ELR (cell line): Measurements from ENCODE around the gene AP3B2.
"Not testable (repeated sequence)": the region's sequence is repeated elsewhere in the genome, so short reads cannot be mapped to it uniquely, and the experiment has no call there.

Experiments used
- DNase-seq: peaks from one replicate; pipeline ENCODE4 v3.0.0-alpha.2; 2015; ENCODE audit warnings: low read depth

The AP3B2 gene

GRCh38 chr15:82648257-82649103 is 61.2 kb downstream of the AP3B2 start:
- no peak for DNase-seq

GRCh38 chr15:82647835-82648256 is 61.8 kb downstream of the AP3B2 start:
- peak; percentile 4 for DNase-seq

- peak; percentile 24 for DNase-seq
These were observed 62.4 kb downstream of the AP3B2 start, which contains the start of gene CPEB1 for GRCh38 chr15:82647045-82647834. CPEB1 (minus strand) TSS chr15:82647363; CDS start chr15:82628459, 18,904 bp downstream.

- DNase-seq, result no peak
These were observed 63.2 kb downstream of the AP3B2 start for GRCh38 chr15:82646250-82647044.

GRCh38 chr15:82644967-82645852 is 64.5 kb downstream of the AP3B2 start:
- not testable (repeated sequence) for DNase-seq

GRCh38 chr15:82643992-82644391 is 65.7 kb downstream of the AP3B2 start:
- no peak for DNase-seq

- DNase-seq, result no peak
These were observed 67.0 kb downstream of the AP3B2 start for GRCh38 chr15:82642656-82643055.

- DNase-seq, result no peak
These were observed 68.4 kb downstream of the AP3B2 start for GRCh38 chr15:82641129-82641798.

- DNase-seq, result no peak
These were observed 69.0 kb downstream of the AP3B2 start for GRCh38 chr15:82640672-82641071.

GRCh38 chr15:82635798-82636197 is 73.9 kb downstream of the AP3B2 start:
- no peak for DNase-seq

- no peak for DNase-seq
These were observed 79.6 kb downstream of the AP3B2 start for GRCh38 chr15:82630033-82630432.

GRCh38 chr15:82625136-82625535 is 84.5 kb downstream of the AP3B2 start:
- no peak for DNase-seq

- DNase-seq, result no peak
These were observed 85.2 kb downstream of the AP3B2 start for GRCh38 chr15:82624438-82624837.

GRCh38 chr15:82624008-82624407 is 85.7 kb downstream of the AP3B2 start:
- no peak for DNase-seq

- DNase-seq, result peak; percentile 4
These were observed 87.7 kb downstream of the AP3B2 start for GRCh38 chr15:82621970-82622369.

GRCh38 chr15:82613747-82614146 is 95.9 kb downstream of the AP3B2 start:
- DNase-seq, result no peak

- no peak for DNase-seq
These were observed 98.3 kb downstream of the AP3B2 start for GRCh38 chr15:82611348-82611747.
